K562 (cell line): ENCODE results near the gene KLHL22.

Experiments
- CHD2 ChIP-seq: IDR thresholded peaks from 2 replicates; pipeline ENCODE4 v1.6.1; 2011; ENCODE audit warnings: low read depth, low read length
- GABPA ChIP-seq: fragments of 200-800 bp; sonication (Bioruptor generic); conservative IDR thresholded peaks from 2 replicates; pipeline ENCODE4 v1.6.1; 2016; ENCODE audit warnings: low read depth, missing genetic modification characterization, missing compliant biosample characterization
- NR2C2 ChIP-seq, 2 experiments: fragments of 200-800 bp in 1 of 2; sonication (Bioruptor generic) in 1 of 2; sonication (generic) in 1 of 2; formaldehyde crosslinking in 1 of 2; IDR thresholded peaks; 2 replicates each; pipeline versions ENCODE4 v1.6.1 to v1.8.0; 2016 to 2022; ENCODE audit warnings: mild to moderate bottlenecking in 1 of 2, missing compliant biosample characterization in 1 of 2, missing genetic modification characterization in 1 of 2, missing genetic modification reagents in 1 of 2
- NRF1 ChIP-seq, 2 experiments: fragments of 450-650 bp; IDR thresholded peaks in 1 of 2; conservative IDR thresholded peaks in 1 of 2; 2 replicates each; pipeline ENCODE4 v1.6.1; 2014; ENCODE audit warnings: mild to moderate bottlenecking in 2 of 2
- NUFIP1 ChIP-seq: fragments of 450-650 bp; IDR thresholded peaks from 2 replicates; pipeline ENCODE4 v1.6.1; 2018; ENCODE audit not compliant: partially characterized antibody
- POLR2AphosphoS5 ChIP-seq: IDR thresholded peaks from 2 replicates; pipeline ENCODE4 v1.6.1; 2011; ENCODE audit warnings: mild to moderate bottlenecking, low read depth, low read length, moderate library complexity; ENCODE audit not compliant: control insufficient read depth, insufficient read depth
- RFX5 ChIP-seq: IDR thresholded peaks from 2 replicates; pipeline ENCODE4 v1.6.1; 2011; ENCODE audit warnings: low read depth, mild to moderate bottlenecking, improper control_type of control experiment, low read length
- TRIM24 ChIP-seq, 2 experiments: fragments of 450-650 bp; IDR thresholded peaks; 2 replicates each; pipeline ENCODE4 v1.6.1; 2016
- ZBTB49 ChIP-seq: sonication (generic); formaldehyde crosslinking; IDR thresholded peaks from 2 replicates; pipeline ENCODE4 v1.8.0; 2022; ENCODE audit warnings: missing genetic modification reagents, mild to moderate bottlenecking, borderline replicate concordance
- ZNF431 ChIP-seq: sonication (generic); formaldehyde crosslinking; IDR thresholded peaks from 2 replicates; pipeline ENCODE4 v1.8.0; 2022; ENCODE audit warnings: mild to moderate bottlenecking, missing genetic modification reagents

GRCh38 chr22:20421507-20421874, 74.1 kb downstream of the KLHL22 start:
- TF ChIP-seq GABPA (no peak), NUFIP1 (no peak), TRIM24 (IDR thresholded peaks at IDR 0.05) (peak in 1 of 2 experiments; percentile 15; a peak in 1 of 4 replicates), NR2C2 (CRISPR knock-in tag; IDR thresholded peaks at IDR 0.05) (no peak), NR2C2 (tag; IDR thresholded peaks at IDR 0.05) (no peak), ZNF431 (CRISPR knock-in tag) (no peak), CHD2 (no peak), POLR2AphosphoS5 (no peak), NRF1 (conservative IDR thresholded peaks at IDR 0.05 in 1 of 2, IDR thresholded peaks at IDR 0.05 in 1 of 2) (no peak), ZBTB49 (CRISPR knock-in tag) (no peak), RFX5 (no peak)
